Fibroblast of pulmonary artery (primary cell): ENCODE measurements around the gene TMEM130.

ENCODE experiments used
- DNase-seq: peaks from one replicate; pipeline ENCODE4 v3.0.0-alpha.2; 2010; ENCODE audit warnings: low read depth
- H3K4me3 ChIP-seq: replicated peaks from 2 replicates; pipeline ENCODE4 v1.5.1; 2011; ENCODE audit warnings: low read depth, mild to moderate bottlenecking, control low read depth, low read length, moderate library complexity
- CTCF ChIP-seq: IDR thresholded peaks from 2 replicates; pipeline ENCODE4 v1.5.1; 2011; ENCODE audit warnings: mild to moderate bottlenecking, control low read depth, low read length, inconsistent platforms; ENCODE audit errors: missing control alignments

Gene TMEM130

GRCh38 chr7:98826811-98827231, 43.0 kb downstream of the TMEM130 start:
- no peak for DNase-seq
- H3K4me3 ChIP-seq, result no peak overlapping the region
- no peak for TF ChIP-seq CTCF

- no peak overlapping the region for H3K4me3 ChIP-seq
- no peak for DNase-seq
- no peak for TF ChIP-seq CTCF
These were observed 43.4 kb downstream of the TMEM130 start for GRCh38 chr7:98826387-98826786.

- TF ChIP-seq CTCF, result no peak
- no peak for DNase-seq
- no peak overlapping the region for H3K4me3 ChIP-seq
These were observed 46.6 kb downstream of the TMEM130 start for GRCh38 chr7:98823226-98823625.

GRCh38 chr7:98821348-98821747, 48.5 kb downstream of the TMEM130 start:
- no peak for TF ChIP-seq CTCF
- DNase-seq, result no peak
- H3K4me3 ChIP-seq, result no peak overlapping the region

GRCh38 chr7:98816967-98817710, 52.7 kb downstream of the TMEM130 start:
- no peak overlapping the region for H3K4me3 ChIP-seq
- no peak for DNase-seq

GRCh38 chr7:98816241-98816640, 53.6 kb downstream of the TMEM130 start:
- DNase-seq, result no peak
- TF ChIP-seq CTCF, result no peak

More at GRCh38 chr7:98816967-98817710, 52.7 kb downstream of the TMEM130 start:
- no peak for TF ChIP-seq CTCF

GRCh38 chr7:98815313-98815712, 54.5 kb downstream of the TMEM130 start:
- no peak for DNase-seq
- no peak for TF ChIP-seq CTCF

More at GRCh38 chr7:98816241-98816640, 53.6 kb downstream of the TMEM130 start:
- no peak overlapping the region for H3K4me3 ChIP-seq

More at GRCh38 chr7:98815313-98815712, 54.5 kb downstream of the TMEM130 start:
- H3K4me3 ChIP-seq, result no peak overlapping the region
